ENCODE data around the gene MYCT1. TPM values are rescaled to one million over a fixed set of nuclear protein-coding genes. Genes with fewer than 3 reads are reported as not detected.
"Not testable (repeated sequence)": the region's sequence is repeated elsewhere in the genome, so short reads cannot be mapped to it uniquely, and the experiment has no call there.

The MYCT1 gene
- total and polyA plus RNA-seq, 4 experiments from 2014 or later: not detected

DNA sequence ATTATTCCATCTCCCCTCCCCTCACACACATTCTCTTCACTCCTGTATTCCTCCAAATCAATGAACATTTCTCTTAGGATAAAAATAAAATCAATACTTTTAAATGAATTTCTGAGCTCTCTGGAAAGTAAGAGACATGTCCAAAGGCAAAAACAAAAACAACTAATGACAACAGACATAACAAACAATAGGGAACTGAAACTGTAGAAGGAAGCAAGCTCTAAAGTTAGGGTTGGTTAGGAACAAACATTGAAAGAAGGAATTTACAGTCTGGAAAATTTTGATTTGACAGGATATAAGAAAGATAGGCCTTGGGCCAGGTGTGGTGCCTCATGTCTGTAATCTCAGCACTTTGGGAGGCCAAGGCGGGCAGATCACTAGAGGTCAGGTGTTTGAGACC, 17.5 kb upstream of the MYCT1 start:
- Mint-ChIP-seq H3K9me3 (peaks cover 0 to 1% (median 0%) of the 10 kb centered on the region in 8 donors), H3K4me1 (peaks cover 0 to 3% (median 0%) of the 10 kb centered on the region in 4 donors), H3K27me3 (peaks cover 0 to 3% of the 10 kb centered on the region in 2 donors), H3K36me3 (no peaks in the 10 kb centered on the region), H3K4me3 (no peak overlapping the region), H3K27ac (no peak overlapping the region)
- intact Hi-C loops (cut with micrococcal nuclease): no loop called here
- Histone ChIP-seq H3K4me1 (ENCODE audit: insufficient read depth, low read length) (no peaks in the 10 kb centered on the region), H3K27me3 (ENCODE audit: insufficient read depth, low read length) (no peaks in the 10 kb centered on the region), H3K27ac (ENCODE audit: low read depth, low read length) (no peak overlapping the region), H3K36me3 (ENCODE audit: insufficient read depth, low read length) (no peaks in the 10 kb centered on the region), H3K4me3 (ENCODE audit: low read length in 2 of 2) (no peak overlapping the region), H3K9me3 (ENCODE audit: control insufficient read depth in 1 of 2, low read length in 2 of 2) (no peaks in the 10 kb centered on the region)
- POLR2A ChIA-PET (ENCODE audit: partially characterized antibody): no interaction called here
- no peak for DNase-seq
- CTCF ChIA-PET (ENCODE audit: partially characterized antibody): no interaction called here

DNA sequence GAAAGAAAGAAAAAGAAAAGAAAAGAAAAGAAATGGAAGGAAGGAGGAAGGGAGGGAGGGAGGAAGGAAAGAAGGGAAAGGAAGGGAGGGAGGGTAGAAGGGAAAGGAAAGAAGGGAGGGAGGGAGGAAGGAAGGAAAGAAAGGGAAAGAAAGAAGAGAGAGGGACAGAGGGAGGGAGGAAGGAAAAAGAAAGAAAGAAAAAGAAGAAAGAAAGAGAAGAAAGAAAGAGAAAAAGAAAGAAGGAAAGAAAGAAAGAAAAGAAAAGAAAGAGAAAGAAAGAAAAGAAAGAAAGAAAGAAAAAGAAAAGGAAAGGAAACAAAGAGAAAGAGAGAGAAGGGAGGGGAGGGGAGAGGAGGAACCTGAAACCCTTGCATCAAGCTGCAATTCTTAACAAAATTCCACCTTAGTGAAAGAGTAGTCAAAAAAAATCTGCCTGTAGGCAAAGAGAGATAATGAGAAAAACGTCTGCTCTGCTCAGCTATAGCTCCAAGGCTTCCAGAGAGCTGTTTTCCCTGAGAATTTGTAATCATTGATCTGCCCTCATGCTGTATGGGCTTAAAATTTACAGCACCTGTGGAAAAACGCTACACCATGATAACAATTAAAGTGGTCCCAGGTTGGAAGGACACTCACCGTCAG, 16.7 kb upstream of the MYCT1 start:
- Histone ChIP-seq H3K4me1 (ENCODE audit: insufficient read depth, low read length) (no peaks in the 10 kb centered on the region), H3K27ac (ENCODE audit: low read depth, low read length) (no peak overlapping the region), H3K36me3 (ENCODE audit: insufficient read depth, low read length) (no peaks in the 10 kb centered on the region), H3K9me3 (ENCODE audit: control insufficient read depth in 1 of 2, low read length in 2 of 2) (no peaks in the 10 kb centered on the region), H3K27me3 (ENCODE audit: insufficient read depth, low read length) (no peaks in the 10 kb centered on the region), H3K4me3 (ENCODE audit: low read length in 2 of 2) (no peak overlapping the region)
- H3K27ac Mint-ChIP-seq: no peak overlapping the region
- peaks cover 0 to 1% (median 0%) of the 10 kb centered on the region in 8 donors for H3K9me3 Mint-ChIP-seq
- no peak for DNase-seq
- H3K4me1 Mint-ChIP-seq: peaks cover 0 to 3% (median 0%) of the 10 kb centered on the region in 4 donors
- CTCF ChIA-PET (ENCODE audit: partially characterized antibody): no interaction called here
- H3K4me3 Mint-ChIP-seq: no peak overlapping the region
- intact Hi-C loops (cut with micrococcal nuclease): no loop called here
- peaks cover 0 to 3% of the 10 kb centered on the region in 2 donors for H3K27me3 Mint-ChIP-seq
- no peaks in the 10 kb centered on the region for H3K36me3 Mint-ChIP-seq
- POLR2A ChIA-PET (ENCODE audit: partially characterized antibody): no interaction called here

DNA sequence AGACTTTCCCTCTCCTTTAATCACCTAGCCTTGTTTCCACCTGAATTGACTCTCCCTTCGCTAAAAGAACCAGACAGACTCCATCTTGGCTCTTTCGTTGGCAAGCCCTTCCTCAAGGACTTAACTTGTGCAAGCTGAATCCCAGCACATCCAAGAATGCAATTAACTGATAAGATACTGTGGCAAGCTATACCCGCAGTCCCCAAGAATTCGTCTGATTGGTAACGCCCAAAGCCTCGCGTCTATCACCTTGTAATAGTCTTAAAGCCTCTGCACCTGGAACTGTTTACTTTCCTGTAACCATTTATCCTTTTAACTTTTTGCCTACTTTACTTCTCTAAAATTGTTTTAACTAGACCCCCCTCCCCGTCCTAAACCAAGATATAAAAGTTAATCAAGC, 15.6 kb upstream of the MYCT1 start:
- Histone ChIP-seq H3K4me1 (ENCODE audit: insufficient read depth, low read length) (no peaks in the 10 kb centered on the region), H3K36me3 (ENCODE audit: insufficient read depth, low read length) (no peaks in the 10 kb centered on the region), H3K27ac (ENCODE audit: low read depth, low read length) (no peak overlapping the region), H3K4me3 (ENCODE audit: low read length in 2 of 2) (no peak overlapping the region), H3K27me3 (ENCODE audit: insufficient read depth, low read length) (no peaks in the 10 kb centered on the region), H3K9me3 (ENCODE audit: control insufficient read depth in 1 of 2, low read length in 2 of 2) (no peaks in the 10 kb centered on the region)
- intact Hi-C loops (cut with micrococcal nuclease): no loop called here
- H3K36me3 Mint-ChIP-seq: no peaks in the 10 kb centered on the region
- H3K4me3 Mint-ChIP-seq: no peak overlapping the region
- ChIA-PET CTCF (ENCODE audit: partially characterized antibody) (no interaction called here), POLR2A (ENCODE audit: partially characterized antibody) (no interaction called here)
- peaks cover 0 to 1% (median 0%) of the 10 kb centered on the region in 8 donors for H3K9me3 Mint-ChIP-seq
- H3K27ac Mint-ChIP-seq: no peak overlapping the region
- peaks cover 0 to 3% (median 0%) of the 10 kb centered on the region in 4 donors for H3K4me1 Mint-ChIP-seq
- H3K27me3 Mint-ChIP-seq: peaks cover 0 to 3% of the 10 kb centered on the region in 2 donors
- DNase-seq: no peak

DNA sequence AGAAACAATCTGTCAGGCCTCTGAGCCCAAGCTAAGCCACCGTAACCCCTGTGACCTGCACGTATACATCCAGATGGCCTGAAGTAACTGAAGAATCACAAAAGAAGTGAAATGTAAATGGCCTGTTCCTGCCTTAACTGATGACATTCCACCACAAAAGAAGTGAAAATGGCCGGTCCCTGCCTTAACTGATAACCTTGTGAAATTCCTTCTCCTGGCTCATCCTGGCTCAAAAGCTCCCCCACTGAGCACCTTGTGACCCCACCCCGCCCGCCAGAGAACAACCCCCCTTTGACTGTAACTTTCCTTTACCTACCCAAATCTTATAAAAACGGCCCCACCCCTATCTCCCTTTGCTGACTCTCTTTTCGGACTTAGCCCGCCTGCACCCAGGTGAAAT, 14.8 kb upstream of the MYCT1 start:
- POLR2A ChIA-PET (ENCODE audit: partially characterized antibody); H3K4me1 ChIP-seq (ENCODE audit: insufficient read depth, low read length); CTCF ChIA-PET (ENCODE audit: partially characterized antibody); H3K27ac Mint-ChIP-seq; H3K36me3 Mint-ChIP-seq; H3K27me3 ChIP-seq (ENCODE audit: insufficient read depth, low read length); H3K9me3 ChIP-seq (ENCODE audit: control insufficient read depth in 1 of 2, low read length in 2 of 2); H3K9me3 Mint-ChIP-seq; intact Hi-C loops (cut with micrococcal nuclease); H3K4me3 ChIP-seq (ENCODE audit: low read length in 2 of 2); H3K4me1 Mint-ChIP-seq; DNase-seq; H3K4me3 Mint-ChIP-seq; H3K27ac ChIP-seq (ENCODE audit: low read depth, low read length); H3K27me3 Mint-ChIP-seq; H3K36me3 ChIP-seq (ENCODE audit: insufficient read depth, low read length): not testable (repeated sequence)

DNA sequence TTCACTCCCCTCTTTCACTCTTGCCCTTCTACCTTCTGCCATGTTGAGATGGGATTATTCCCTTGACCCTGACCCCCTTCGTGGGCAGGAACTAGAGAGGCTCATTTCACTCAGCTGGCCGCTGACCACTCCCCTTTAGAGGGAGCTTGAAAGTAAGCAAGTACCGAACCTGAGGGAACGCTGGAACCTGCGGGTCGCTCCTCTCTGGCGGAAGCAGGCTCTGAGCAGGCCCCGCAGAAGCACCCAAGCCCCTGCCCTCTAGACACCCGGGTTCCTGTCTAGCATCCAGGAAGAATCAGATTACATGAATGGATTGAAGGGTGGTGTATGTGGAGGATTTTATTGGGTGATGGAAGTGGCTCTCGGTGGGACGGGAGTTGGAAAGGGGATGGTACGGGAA, 11.9 kb upstream of the MYCT1 start:
- H3K36me3 Mint-ChIP-seq: no peaks in the 10 kb centered on the region
- no peaks in the 10 kb centered on the region for H3K9me3 Mint-ChIP-seq
- Histone ChIP-seq H3K9me3 (ENCODE audit: control insufficient read depth in 1 of 2, low read length in 2 of 2) (no peaks in the 10 kb centered on the region), H3K4me1 (ENCODE audit: insufficient read depth, low read length) (no peaks in the 10 kb centered on the region), H3K27me3 (ENCODE audit: insufficient read depth, low read length) (no peaks in the 10 kb centered on the region), H3K36me3 (ENCODE audit: insufficient read depth, low read length) (no peaks in the 10 kb centered on the region), H3K27ac (ENCODE audit: low read depth, low read length) (no peak overlapping the region), H3K4me3 (ENCODE audit: low read length in 2 of 2) (no peak overlapping the region)
- ChIA-PET POLR2A (ENCODE audit: partially characterized antibody) (no interaction called here), CTCF (ENCODE audit: partially characterized antibody) (no interaction called here)
- H3K27ac Mint-ChIP-seq: no peak overlapping the region
- no peaks in the 10 kb centered on the region for H3K4me1 Mint-ChIP-seq
- H3K27me3 Mint-ChIP-seq: no peaks in the 10 kb centered on the region
- DNase-seq: peak in 1 of 5 donors; percentile 22
- intact Hi-C loops (cut with micrococcal nuclease): no loop called here
- H3K4me3 Mint-ChIP-seq: no peak overlapping the region

DNA sequence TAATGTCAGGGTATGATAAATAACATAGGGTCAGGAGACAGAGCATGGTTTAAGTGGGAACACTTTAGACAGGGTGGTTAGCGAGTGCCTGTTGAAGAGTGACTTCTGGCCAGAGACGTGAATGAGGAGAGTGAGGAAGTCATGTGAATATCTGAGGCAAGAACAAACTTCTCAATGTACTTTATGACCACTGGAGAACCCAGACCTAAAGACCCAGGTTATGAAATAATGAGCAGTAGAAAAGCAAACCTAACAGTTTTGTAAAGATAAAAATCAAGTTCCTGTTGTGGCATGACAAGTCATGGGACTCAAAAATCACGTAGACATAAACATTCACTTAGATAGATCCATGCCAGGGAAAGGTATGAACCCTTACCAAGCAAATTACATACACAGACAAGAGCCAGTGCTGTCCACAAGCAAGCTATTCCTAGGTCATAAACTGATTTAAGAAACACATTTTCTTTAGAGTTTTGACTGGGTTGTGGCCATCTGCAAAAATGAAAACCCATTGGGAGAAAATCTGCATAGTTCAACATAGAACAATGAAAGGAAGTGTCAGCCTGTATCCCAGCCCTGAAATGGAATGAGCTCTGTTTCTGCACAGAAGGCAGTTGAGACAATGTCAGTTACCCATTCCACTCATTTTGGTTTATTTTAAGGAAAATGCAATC, 2.2 kb upstream of the MYCT1 start:
- intact Hi-C loops (cut with micrococcal nuclease): no loop called here
- Mint-ChIP-seq H3K27me3 (peaks cover 0 to 4% of the 10 kb centered on the region in 2 donors), H3K4me1 (no peaks in the 10 kb centered on the region), H3K36me3 (no peaks in the 10 kb centered on the region), H3K4me3 (no peak overlapping the region), H3K27ac (no peak overlapping the region), H3K9me3 (peaks cover 0 to 2% (median 0%) of the 10 kb centered on the region in 8 donors)
- Histone ChIP-seq H3K27ac (ENCODE audit: low read depth, low read length) (no peak overlapping the region), H3K4me1 (ENCODE audit: insufficient read depth, low read length) (no peaks in the 10 kb centered on the region), H3K4me3 (ENCODE audit: low read length in 2 of 2) (no peak overlapping the region), H3K27me3 (ENCODE audit: insufficient read depth, low read length) (no peaks in the 10 kb centered on the region), H3K9me3 (ENCODE audit: control insufficient read depth in 1 of 2, low read length in 2 of 2) (no peaks in the 10 kb centered on the region), H3K36me3 (ENCODE audit: insufficient read depth, low read length) (no peaks in the 10 kb centered on the region)
- POLR2A ChIA-PET (ENCODE audit: partially characterized antibody): no interaction called here
- no peak for DNase-seq
- CTCF ChIA-PET (ENCODE audit: partially characterized antibody): no interaction called here

DNA sequence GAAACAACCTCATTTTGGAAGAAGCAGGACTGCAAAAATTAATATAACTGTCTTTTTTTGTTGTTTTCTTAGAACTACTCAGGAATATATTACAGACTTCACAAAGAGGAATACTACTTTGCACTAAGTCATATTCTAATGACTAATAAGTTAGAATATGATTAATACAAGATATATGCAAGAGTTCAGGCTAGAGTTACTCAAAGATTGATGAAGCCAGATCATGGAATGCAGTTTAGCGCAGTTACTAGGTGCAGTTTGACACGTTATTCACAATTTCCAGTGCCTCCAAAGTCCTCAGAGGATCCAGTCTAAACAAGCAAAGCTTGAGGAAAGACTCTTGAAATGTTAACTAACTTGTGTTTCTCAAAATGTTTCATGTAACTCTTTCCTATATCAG, 1.2 kb upstream of the MYCT1 start:
- DNase-seq: no peak
- POLR2A ChIA-PET (ENCODE audit: partially characterized antibody): no interaction called here

More for the DNA sequence above, 1.2 kb upstream of the MYCT1 start:
- no peaks in the 10 kb centered on the region for H3K9me3 ChIP-seq (ENCODE audit: control insufficient read depth in 1 of 2, low read length in 2 of 2)
- intact Hi-C loops (cut with micrococcal nuclease): no loop called here
- no peaks in the 10 kb centered on the region for H3K36me3 ChIP-seq (ENCODE audit: insufficient read depth, low read length)
- peaks cover 0 to 2% (median 0%) of the 10 kb centered on the region in 8 donors for H3K9me3 Mint-ChIP-seq
- H3K27ac Mint-ChIP-seq: no peak overlapping the region
- peaks cover 0 to 11% of the 10 kb centered on the region in 2 donors for H3K27me3 Mint-ChIP-seq
- no peaks in the 10 kb centered on the region for H3K27me3 ChIP-seq (ENCODE audit: insufficient read depth, low read length)
- H3K4me1 ChIP-seq (ENCODE audit: insufficient read depth, low read length): no peaks in the 10 kb centered on the region
- H3K4me3 ChIP-seq (ENCODE audit: low read length in 2 of 2): no peak overlapping the region
- CTCF ChIA-PET (ENCODE audit: partially characterized antibody): no interaction called here
- H3K4me1 Mint-ChIP-seq: peaks cover 0 to 1% (median 0%) of the 10 kb centered on the region in 4 donors
- H3K27ac ChIP-seq (ENCODE audit: low read depth, low read length): no peak overlapping the region
- no peak overlapping the region for H3K4me3 Mint-ChIP-seq
- no peaks in the 10 kb centered on the region for H3K36me3 Mint-ChIP-seq
